HCT116 (cell line): ENCODE measurements around the gene SMTNL1.

Source experiments
- EGR1 ChIP-seq: IDR thresholded peaks from 2 replicates; pipeline ENCODE4 v1.6.1; 2012; ENCODE audit warnings: low read depth
- ELF1 ChIP-seq: IDR thresholded peaks from 2 replicates; pipeline ENCODE4 v1.6.1; 2012; ENCODE audit warnings: low read depth, borderline replicate concordance
- EZH2 ChIP-seq: fragments of 200-600 bp; sonication (generic); IDR thresholded peaks from 2 replicates; pipeline ENCODE4 v1.6.1; 2017; ENCODE audit warnings: antibody characterized with exemption, mixed run types
- FOSL1 ChIP-seq: IDR thresholded peaks from 2 replicates; pipeline ENCODE4 v1.6.1; 2012; ENCODE audit warnings: low read depth
- POLR2A ChIP-seq: IDR thresholded peaks from 2 replicates; pipeline ENCODE4 v1.7.0; 2011; ENCODE audit warnings: borderline replicate concordance; ENCODE audit not compliant: insufficient read depth, insufficient read length; ENCODE audit errors: extremely low read depth
- POLR2AphosphoS5 ChIP-seq: IDR thresholded peaks from 2 replicates; pipeline ENCODE4 v1.6.1; 2011; ENCODE audit warnings: mild to moderate bottlenecking, low read depth, low read length, moderate library complexity
- SIN3A ChIP-seq: IDR thresholded peaks from 2 replicates; pipeline ENCODE4 v1.6.1; 2012; ENCODE audit warnings: low read depth
- SP1 ChIP-seq: IDR thresholded peaks from 2 replicates; pipeline ENCODE4 v1.6.1; 2012; ENCODE audit warnings: low read depth
- YY1 ChIP-seq: IDR thresholded peaks from 2 replicates; pipeline ENCODE4 v1.6.1; 2011; ENCODE audit warnings: low read length, low read depth, moderate library complexity, mild to moderate bottlenecking; ENCODE audit not compliant: insufficient replicate concordance; ENCODE audit errors: extremely low read depth
- ZBTB33 ChIP-seq: IDR thresholded peaks from 2 replicates; pipeline ENCODE4 v1.6.1; 2011; ENCODE audit warnings: mild to moderate bottlenecking, low read length, moderate library complexity; ENCODE audit not compliant: insufficient replicate concordance; ENCODE audit errors: extremely low read depth
- TF ChIP-seq, protein P1 (sequence below), 3 experiments: fragments of 200-600 bp in 1 of 3; sonication (generic) in 1 of 3; IDR thresholded peaks in 2 of 3; conservative IDR thresholded peaks in 1 of 3; 2 replicates each; pipeline ENCODE4 v1.5.1; 2012 to 2017; ENCODE audit warnings: low read depth in 2 of 3, low read length in 2 of 3, antibody characterized with exemption in 1 of 3, borderline replicate concordance in 1 of 3, control low read depth in 1 of 3, mild to moderate bottlenecking in 1 of 3, mixed read lengths in 1 of 3, mixed run types in 1 of 3, moderate library complexity in 1 of 3; ENCODE audit not compliant: insufficient read depth in 1 of 3

DNA sequence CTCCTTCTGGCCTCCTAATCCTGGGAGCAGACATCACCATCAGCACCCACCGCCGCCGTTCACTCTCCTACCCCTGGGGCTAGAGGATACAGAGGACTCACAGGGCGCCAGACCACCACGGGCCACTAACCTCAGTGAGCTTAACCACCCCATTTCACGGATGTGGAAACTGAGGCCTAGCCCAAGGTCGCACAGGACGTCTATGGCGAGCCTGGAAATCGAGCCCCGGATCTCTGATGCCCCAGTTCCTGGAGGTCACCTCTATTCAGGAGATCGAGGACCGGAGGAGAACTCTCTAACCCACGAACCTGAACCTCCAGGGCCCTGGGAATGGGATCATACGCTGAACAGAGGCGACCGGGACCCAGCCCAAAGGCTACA lies 7.2 kb upstream of the SMTNL1 start:
- TF ChIP-seq EZH2 (no peak), POLR2A (no peak), ZBTB33 (no peak), EGR1 (no peak), FOSL1 (no peak), SIN3A (no peak), POLR2AphosphoS5 (no peak), YY1 (no peak), ELF1 (no peak), SP1 (no peak)
- TF ChIP-seq, protein P1, sequence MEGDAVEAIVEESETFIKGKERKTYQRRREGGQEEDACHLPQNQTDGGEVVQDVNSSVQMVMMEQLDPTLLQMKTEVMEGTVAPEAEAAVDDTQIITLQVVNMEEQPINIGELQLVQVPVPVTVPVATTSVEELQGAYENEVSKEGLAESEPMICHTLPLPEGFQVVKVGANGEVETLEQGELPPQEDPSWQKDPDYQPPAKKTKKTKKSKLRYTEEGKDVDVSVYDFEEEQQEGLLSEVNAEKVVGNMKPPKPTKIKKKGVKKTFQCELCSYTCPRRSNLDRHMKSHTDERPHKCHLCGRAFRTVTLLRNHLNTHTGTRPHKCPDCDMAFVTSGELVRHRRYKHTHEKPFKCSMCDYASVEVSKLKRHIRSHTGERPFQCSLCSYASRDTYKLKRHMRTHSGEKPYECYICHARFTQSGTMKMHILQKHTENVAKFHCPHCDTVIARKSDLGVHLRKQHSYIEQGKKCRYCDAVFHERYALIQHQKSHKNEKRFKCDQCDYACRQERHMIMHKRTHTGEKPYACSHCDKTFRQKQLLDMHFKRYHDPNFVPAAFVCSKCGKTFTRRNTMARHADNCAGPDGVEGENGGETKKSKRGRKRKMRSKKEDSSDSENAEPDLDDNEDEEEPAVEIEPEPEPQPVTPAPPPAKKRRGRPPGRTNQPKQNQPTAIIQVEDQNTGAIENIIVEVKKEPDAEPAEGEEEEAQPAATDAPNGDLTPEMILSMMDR (IDR thresholded peaks at IDR 0.05 in 2 of 3, conservative IDR thresholded peaks at IDR 0.05 in 1 of 3; ENCODE audit: borderline replicate concordance in 1 of 3, insufficient read depth in 1 of 3, low read depth in 2 of 3, low read length in 2 of 3), result no peak
